Thoracic aorta (tissue), 2 donors: ENCODE results near the gene ZSCAN1. TPM values are rescaled to one million over a fixed set of nuclear protein-coding genes. Genes with fewer than 3 reads are reported as not detected.

Source experiments
- ATAC-seq: fragments of 150-250 bp; one replicate; pipeline ENCODE4 v1.8.0; 2017; ENCODE audit warnings: low read depth; ENCODE audit not compliant: insufficient number of reproducible peaks, low FRiP score
- DNase-seq: peaks from one replicate; pipeline ENCODE4 v3.0.0-alpha.2; 2020; ENCODE audit warnings: low spot score
- H3K27ac ChIP-seq, 2 donors: fragments of 200-600 bp; sonication (generic); 1 replicate in 1 of 2; 2 replicates in 1 of 2; pipeline ENCODE4 v1.5.1; 2016; ENCODE audit warnings: mild to moderate bottlenecking in 2 of 2, moderate library complexity in 2 of 2
- H3K27me3 ChIP-seq: fragments of 200-600 bp; sonication (generic); replicated peaks from 2 replicates; pipeline ENCODE4 v1.6.0; 2016; ENCODE audit warnings: mild to moderate bottlenecking; ENCODE audit not compliant: insufficient read depth
- H3K36me3 ChIP-seq: fragments of 200-600 bp; sonication (generic); one replicate; pipeline ENCODE4 v1.5.1; 2016
- H3K4me1 ChIP-seq, 2 donors: fragments of 200-600 bp; sonication (generic); 1 replicate in 1 of 2; 2 replicates in 1 of 2; pipeline versions ENCODE4 v1.5.1 to v1.6.0; 2016; ENCODE audit warnings: low read depth in 2 of 2, mild to moderate bottlenecking in 1 of 2; ENCODE audit not compliant: control insufficient read depth in 1 of 2
- H3K4me3 ChIP-seq: fragments of 200-600 bp; sonication (generic); 2 replicates; pipeline ENCODE4 v1.5.1; 2016; ENCODE audit warnings: mild to moderate bottlenecking
- H3K9me3 ChIP-seq: fragments of 200-600 bp; sonication (generic); 2 replicates; pipeline ENCODE4 v1.5.1; 2016
- CTCF ChIP-seq: fragments of 200-600 bp; sonication (generic); IDR thresholded peaks from one replicate; pipeline ENCODE4 v1.5.1; 2019; ENCODE audit warnings: antibody characterized with exemption
- total RNA-seq, 2 donors: library from RNA; depleted of rRNA; stranded (reverse); fragments of >200 nt; gene quantifications; one replicate each; pipeline versions ENCODE4 v1.1.0 to v1.2.3, GENCODE V29; 2016

The ZSCAN1 gene
- total RNA-seq, 2 donors from 2014 or later, result not detected

GRCh38 chr19:58040751-58041525 is 7.1 kb downstream of the ZSCAN1 start:
- peaks cover 34% of the 10 kb centered on the region for H3K9me3 ChIP-seq

GRCh38 chr19:58042495-58043340 is 8.9 kb downstream of the ZSCAN1 start:
- H3K4me3 ChIP-seq, result no peak overlapping the region
- no peak overlapping the region for H3K27ac ChIP-seq
- H3K36me3 ChIP-seq, result no peaks in the 10 kb centered on the region
- H3K9me3 ChIP-seq, result peaks cover 29% of the 10 kb centered on the region
- H3K4me1 ChIP-seq, result no peaks in the 10 kb centered on the region
- DNase-seq (no peak), ATAC-seq (no peak)
- no peak for TF ChIP-seq CTCF
- no peaks in the 10 kb centered on the region for H3K27me3 ChIP-seq

More at GRCh38 chr19:58040751-58041525, 7.1 kb downstream of the ZSCAN1 start:
- Histone ChIP-seq H3K27me3 (no peaks in the 10 kb centered on the region), H3K4me1 (no peaks in the 10 kb centered on the region), H3K36me3 (no peaks in the 10 kb centered on the region), H3K4me3 (no peak overlapping the region), H3K27ac (no peak overlapping the region)
- no peak for TF ChIP-seq CTCF
- DNase-seq (no peak), ATAC-seq (no peak)

- DNase-seq (no peak), ATAC-seq (no peak)
- TF ChIP-seq CTCF, result no peak
- Histone ChIP-seq H3K36me3 (no peaks in the 10 kb centered on the region), H3K9me3 (peaks cover 42% of the 10 kb centered on the region), H3K4me1 (no peaks in the 10 kb centered on the region), H3K27me3 (no peaks in the 10 kb centered on the region), H3K4me3 (no peak overlapping the region), H3K27ac (no peak overlapping the region)
Observed at GRCh38 chr19:58044391-58044790, 10.6 kb downstream of the ZSCAN1 start.

GRCh38 chr19:58044886-58045285 is 11.1 kb downstream of the ZSCAN1 start:
- Histone ChIP-seq H3K27ac (no peak overlapping the region), H3K27me3 (no peaks in the 10 kb centered on the region), H3K4me3 (no peak overlapping the region), H3K4me1 (no peaks in the 10 kb centered on the region), H3K9me3 (peaks cover 46% of the 10 kb centered on the region), H3K36me3 (no peaks in the 10 kb centered on the region)
- DNase-seq, result no peak
- no peak for TF ChIP-seq CTCF
- no peak for ATAC-seq

GRCh38 chr19:58045411-58046050 is 11.7 kb downstream of the ZSCAN1 start:
- peaks cover 48% of the 10 kb centered on the region for H3K9me3 ChIP-seq

More at GRCh38 chr19:58045411-58046050, 11.7 kb downstream of the ZSCAN1 start:
- Histone ChIP-seq H3K27me3 (no peaks in the 10 kb centered on the region), H3K27ac (no peak overlapping the region), H3K36me3 (no peaks in the 10 kb centered on the region), H3K4me1 (no peaks in the 10 kb centered on the region), H3K4me3 (no peak overlapping the region)
- ATAC-seq, result no peak
- DNase-seq, result no peak
- TF ChIP-seq CTCF, result no peak
